NT2/D1 (cell line): Measurements from ENCODE around the gene KLK6.

Experiments
- SUZ12 ChIP-seq: IDR thresholded peaks from 2 replicates; pipeline ENCODE4 v1.6.1; 2011; ENCODE audit not compliant: insufficient read length, insufficient read depth; ENCODE audit errors: extremely low read depth
- ZNF274 ChIP-seq: IDR thresholded peaks from 2 replicates; pipeline ENCODE4 v1.6.1; 2011; ENCODE audit warnings: mild to moderate bottlenecking, low read depth, low read length

GRCh38 chr19:51000426-51000825, 31.0 kb upstream of the KLK6 start:
- TF ChIP-seq SUZ12 (no peak), ZNF274 (no peak)
